HG03025 (cell line): ENCODE data around the gene APEH.

Source experiments
- ATAC-seq: cut with Tn5 transposase; IDR thresholded peaks from one replicate; pipeline ENCODE4 v1.9.1; 2021; ENCODE audit warnings: mild to moderate bottlenecking, moderate library complexity; ENCODE audit not compliant: unreplicated experiment, low FRiP score

The APEH gene

GRCh38 chr3:49673715-49674496 is at the start of gene APEH:
Gene APEH, plus strand, starts transcription at chr3:49674351. Its CDS starts 51 bp downstream, at chr3:49674402.
- peak; percentile 74 for ATAC-seq

- ATAC-seq, result no peak
Observed at GRCh38 chr3:49625071-49625470, 49.1 kb upstream of the APEH start.

DNA sequence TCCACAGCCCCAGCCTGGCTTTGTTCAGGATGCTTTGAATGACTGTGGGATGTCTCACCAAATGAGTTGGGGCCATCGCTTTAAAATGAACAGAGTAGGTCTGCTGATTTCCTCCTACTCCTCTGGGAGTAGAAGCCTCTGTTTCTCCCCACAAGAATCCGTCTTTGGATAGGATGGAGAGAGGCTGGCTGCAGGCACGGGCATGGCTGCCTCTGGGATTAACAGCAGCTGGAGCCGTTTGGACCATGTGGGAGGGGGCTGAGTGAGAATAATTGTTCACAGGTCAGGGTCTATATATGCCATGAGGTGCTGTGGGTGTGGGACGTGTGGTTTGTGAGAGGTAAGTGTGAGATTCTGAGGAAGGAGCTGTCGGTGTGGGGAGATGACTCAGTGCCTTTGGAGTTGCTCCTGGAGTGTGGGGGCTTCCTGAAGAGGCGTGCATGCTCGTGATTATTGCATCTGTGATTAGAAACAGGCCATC is 48.0 kb upstream of the APEH start:
- no peak for ATAC-seq

- no peak for ATAC-seq
Observed at GRCh38 chr3:49626796-49627195, 47.4 kb upstream of the APEH start.

GRCh38 chr3:49627634-49628033 is 46.5 kb upstream of the APEH start:
- ATAC-seq, result no peak

DNA sequence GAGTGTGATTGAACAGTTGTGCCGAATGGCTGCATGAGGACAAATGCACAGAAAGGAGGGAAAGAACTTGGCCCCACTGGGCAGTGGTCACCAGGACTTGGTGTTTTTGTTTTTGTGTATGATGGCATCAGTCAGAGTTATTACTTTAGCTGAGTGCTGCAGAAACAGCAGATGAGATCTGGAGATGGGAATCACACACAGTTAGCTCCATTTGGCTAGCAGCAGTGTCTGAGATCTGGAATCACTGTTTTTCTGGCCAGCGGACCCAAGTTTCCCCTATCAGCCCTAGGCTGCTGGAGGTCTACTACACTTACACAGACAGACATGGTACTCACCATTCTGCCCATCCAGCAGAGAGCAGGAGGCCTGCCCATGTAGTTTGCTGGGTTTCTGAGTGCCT is 45.9 kb upstream of the APEH start:
- no peak for ATAC-seq

DNA sequence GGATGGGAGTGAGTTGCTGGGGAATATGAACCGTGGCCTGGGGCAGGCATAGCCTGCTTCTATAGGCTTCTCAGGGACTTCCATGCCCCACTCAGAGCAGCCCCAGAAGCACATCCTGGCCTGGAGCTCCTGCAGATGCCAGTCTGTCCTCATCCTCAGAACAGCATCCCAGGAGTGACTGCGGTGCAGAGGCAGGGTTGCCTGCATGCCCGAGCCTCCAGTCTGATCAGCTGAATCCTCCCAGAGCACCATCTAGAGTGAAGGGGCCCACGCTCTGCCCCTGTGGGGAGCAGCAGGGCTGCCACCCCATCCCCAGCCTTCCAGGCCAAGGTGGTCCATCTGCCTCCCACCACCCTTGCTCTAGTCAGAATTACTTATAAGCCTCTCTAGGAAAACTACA is 44.7 kb upstream of the APEH start:
- no peak for ATAC-seq

DNA sequence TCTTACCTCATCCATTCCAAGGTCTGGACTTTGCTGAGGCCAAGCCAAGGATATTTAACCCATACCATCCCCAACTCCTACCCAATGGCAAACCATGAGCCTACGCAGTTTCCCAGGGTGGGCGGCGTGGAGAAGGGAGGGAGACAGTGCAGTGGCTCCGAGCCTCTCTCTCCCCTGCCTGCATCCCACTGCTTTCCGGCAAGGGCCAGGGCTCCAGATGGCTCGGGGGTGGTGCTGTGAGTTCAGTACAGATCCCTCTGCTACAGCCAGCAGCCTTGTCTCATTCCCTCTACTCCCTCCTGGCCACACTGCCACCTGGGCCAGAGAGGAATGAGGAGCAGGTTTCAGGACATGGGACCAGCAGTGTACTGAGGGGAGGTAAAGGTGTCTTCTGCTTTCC is 44.3 kb upstream of the APEH start:
- ATAC-seq, result no peak

DNA sequence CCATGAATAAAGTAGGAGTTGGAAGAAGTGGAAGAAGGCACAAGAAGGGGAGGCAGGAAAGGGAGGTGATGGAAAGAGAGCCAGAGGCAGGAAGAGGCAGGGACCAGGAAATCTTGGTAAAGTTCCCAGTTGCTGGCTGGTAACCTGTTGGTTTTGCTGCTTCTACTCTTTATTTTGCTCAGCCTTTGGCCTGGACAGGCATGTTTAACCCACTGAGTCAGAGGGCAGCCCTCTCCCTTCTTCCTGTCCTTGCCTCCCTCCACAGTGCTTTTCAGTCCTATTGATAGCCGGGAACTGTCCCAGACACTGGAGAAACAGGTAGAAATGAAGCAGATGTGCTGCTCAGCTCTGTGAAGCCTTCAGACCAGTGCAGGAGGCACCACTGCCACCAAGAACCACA is 43.4 kb upstream of the APEH start:
- no peak for ATAC-seq

DNA sequence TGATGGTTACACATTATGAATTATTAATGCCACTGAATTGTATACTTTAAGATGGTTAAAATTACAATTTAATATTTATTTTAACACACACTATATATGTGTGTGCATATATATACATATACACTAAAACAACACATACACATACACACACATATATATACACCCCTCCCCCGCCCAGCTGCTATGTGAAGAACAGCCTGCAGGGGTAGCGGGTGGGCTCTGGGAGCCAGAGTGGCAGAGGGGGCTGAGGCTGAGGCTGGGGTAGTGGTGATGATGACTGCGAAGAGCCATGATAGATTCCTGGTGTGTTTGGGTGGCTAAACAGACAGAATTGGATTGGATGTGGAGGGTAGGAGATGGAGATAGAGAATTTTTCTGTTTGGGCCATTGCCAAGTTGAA is 39.4 kb upstream of the APEH start:
- ATAC-seq, result no peak

- no peak for ATAC-seq
Observed at GRCh38 chr3:49636883-49637609, 37.1 kb upstream of the APEH start.

DNA sequence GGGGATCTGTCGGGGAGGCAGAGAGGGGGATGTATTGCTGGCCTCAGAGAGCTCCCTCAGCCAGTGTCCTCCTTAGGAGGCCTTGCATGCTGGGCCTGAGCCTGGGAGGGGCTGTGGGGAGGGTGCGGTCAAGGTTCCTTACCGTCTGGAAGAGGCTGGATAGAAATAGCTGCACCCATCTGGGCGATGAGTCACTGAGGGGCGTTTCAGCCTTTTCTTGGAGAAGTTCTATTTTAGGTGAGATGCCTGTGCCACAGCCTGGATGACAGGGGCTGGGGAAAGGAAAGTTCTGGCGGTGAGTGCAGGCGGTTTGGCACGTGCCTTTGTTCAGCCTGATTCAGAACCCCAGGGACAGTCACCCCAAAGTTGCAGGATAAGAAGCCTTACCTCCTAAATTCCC is 35.7 kb upstream of the APEH start:
- no peak for ATAC-seq

DNA sequence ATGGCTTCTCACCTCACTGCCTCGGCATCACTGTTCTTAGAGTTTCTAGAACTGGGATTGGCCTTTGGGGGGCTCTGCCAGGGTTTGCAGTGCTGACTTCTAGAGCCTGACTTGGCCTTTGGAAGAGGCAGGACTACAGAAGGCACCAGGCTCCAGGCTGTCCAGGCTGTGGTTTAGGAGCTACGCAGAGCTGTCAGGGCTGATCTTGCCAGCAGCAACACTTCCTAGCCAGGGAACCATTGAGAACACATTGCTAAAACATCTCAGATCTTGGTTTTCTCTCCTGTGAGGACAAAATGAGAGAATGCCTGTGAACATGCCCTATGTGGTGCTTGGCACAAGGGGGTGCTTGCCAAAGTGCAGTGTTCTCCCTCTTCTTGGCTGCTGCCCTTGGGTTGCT is 34.6 kb upstream of the APEH start:
- no peak for ATAC-seq

- ATAC-seq, result no peak
Observed at GRCh38 chr3:49641292-49641691, 32.9 kb upstream of the APEH start.

DNA sequence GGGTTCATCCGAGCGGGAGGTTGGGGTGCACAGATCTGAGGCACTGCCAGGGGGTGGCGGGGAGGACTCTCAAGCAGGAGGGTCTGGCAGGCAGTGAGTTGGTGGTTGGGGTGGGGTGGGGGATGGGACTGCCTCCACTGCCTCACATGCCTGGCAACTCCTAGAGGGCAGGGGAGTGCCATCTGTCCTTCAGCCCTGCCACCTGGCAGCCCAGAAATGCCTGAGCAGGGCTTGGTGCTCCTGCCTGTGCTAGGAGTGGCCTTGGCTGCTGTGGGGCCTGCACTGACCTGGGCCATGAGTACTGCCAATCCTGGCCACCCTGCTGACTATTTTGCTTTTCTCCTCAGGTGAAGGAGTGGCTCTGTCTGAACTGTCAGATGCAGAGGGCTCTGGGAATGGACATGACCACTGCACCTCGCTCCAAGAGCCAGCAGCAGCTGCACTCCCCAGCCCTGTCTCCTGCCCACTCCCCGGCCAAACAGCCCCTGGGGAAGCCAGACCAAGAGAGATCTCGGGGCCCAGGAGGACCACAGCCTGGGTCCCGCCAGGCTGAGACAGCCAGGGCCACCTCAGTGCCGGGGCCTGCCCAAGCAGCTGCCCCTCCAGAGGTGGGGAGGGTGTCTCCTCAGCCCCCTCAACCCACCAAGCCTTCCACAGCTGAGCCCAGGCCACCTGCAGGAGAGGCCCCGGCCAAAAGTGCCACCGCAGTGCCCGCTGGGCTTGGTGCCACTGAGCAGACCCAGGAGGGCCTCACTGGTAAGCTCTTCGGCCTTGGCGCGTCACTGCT is 32.0 kb upstream of the APEH start:
- no peak for ATAC-seq

DNA sequence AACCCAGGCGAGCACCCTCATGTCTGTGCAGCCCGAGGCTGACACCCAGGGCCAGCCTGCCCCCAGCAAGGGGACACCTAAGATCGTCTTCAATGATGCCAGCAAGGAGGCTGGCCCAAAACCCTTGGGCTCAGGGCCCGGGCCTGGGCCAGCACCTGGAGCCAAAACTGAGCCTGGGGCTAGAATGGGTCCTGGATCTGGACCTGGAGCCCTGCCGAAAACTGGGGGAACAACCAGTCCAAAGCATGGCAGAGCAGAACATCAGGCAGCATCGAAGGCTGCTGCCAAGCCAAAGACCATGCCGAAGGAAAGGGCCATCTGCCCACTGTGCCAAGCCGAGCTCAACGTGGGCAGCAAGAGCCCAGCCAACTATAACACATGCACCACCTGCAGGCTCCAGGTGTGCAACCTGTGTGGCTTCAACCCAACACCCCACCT is 31.4 kb upstream of the APEH start:
- ATAC-seq, result no peak

DNA sequence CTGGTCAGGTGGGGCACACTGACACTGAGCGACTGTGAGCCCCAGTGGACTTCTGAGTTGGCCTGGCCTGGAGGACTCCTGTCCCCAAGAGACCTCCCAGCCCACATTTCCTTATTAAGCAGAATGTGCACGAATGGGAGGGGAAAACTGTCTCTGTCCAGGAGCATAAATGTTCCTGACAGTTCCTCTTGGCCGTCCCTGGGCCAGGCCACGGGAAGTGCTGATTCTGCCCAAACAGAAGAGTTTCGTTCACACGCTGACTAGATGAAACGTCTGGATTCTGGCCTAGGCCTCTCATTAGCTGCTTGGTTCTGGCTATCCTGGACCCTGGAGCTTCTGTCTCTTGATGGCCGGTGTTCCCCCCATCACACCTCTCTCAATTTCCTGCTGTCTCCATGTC is 29.5 kb upstream of the APEH start:
- ATAC-seq, result no peak

- ATAC-seq, result no peak
Observed at GRCh38 chr3:49646236-49646635, 27.9 kb upstream of the APEH start.

- no peak for ATAC-seq
Observed at GRCh38 chr3:49647741-49648140, 26.4 kb upstream of the APEH start.

- ATAC-seq, result no peak
Observed at GRCh38 chr3:49648354-49649019, 25.7 kb upstream of the APEH start.

- ATAC-seq, result no peak
Observed at GRCh38 chr3:49649576-49649975, 24.6 kb upstream of the APEH start.
